HG03354 (cell line): Measurements from ENCODE around the gene MCAM.

Source experiments
- ATAC-seq: cut with Tn5 transposase; IDR thresholded peaks from one replicate; pipeline ENCODE4 v1.9.1; 2021; ENCODE audit warnings: mild to moderate bottlenecking; ENCODE audit not compliant: unreplicated experiment, poor library complexity, severe bottlenecking

Gene MCAM

DNA sequence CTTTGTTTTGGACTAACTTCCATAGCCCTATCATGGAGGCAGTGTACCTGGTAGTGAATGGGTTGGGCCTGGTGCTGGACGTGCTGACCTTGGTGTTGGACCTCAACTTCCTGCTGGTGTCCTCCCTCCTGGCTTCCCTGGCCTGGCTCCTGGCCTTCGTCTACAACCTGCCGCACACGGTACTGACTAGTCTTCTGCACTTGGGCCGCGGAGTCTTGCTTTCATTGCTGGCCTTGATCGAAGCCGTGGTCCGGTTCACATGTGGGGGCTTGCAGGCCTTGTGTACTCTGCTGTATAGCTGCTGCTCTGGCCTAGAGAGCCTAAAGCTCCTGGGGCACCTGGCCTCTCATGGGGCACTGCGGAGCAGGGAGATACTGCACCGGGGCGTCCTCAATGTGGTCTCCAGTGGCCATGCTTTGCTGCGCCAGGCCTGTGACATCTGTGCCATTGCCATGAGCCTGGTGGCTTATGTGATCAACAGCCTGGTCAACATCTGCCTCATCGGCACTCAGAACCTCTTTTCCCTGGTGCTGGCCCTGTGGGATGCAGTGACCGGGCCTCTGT is 18.2 kb upstream of the MCAM start:
- ATAC-seq, result no peak

DNA sequence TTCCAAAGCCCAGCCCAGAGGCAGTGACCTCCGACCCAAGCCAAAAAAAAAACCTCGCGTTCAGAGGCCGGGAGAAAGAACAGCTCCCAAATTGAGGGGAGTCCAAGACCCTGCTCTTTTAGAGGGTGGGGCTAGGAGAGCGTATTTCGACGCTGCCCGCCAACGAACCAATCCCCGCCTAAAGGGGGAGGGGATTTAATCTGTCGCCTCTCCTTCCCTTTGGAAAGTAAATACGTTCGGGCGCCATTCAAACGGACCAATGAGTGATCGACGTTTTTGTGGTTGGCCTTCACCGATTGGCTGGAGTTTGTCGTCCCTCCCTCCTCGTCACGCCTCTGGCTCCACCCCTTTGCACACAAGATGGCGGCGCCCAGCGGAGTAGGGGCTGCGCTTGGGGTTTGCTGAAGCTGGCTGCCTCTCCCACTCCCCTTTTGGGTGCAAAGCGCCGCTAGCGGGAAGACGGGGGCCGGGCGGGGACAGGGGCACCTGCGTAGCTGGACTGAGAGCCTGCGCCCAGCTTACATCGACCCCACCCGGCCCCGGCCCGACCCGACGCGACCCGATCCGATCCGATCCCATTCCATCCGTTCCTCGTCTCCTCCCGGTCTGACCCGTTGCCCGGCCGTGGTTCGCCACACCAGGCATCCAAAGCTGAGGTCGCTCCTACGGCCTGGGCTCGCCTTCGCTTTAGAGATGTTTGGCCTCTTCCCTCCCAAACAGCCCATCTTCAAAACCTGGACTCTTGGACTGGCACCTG is 17.4 kb upstream of the MCAM start, which contains the start of gene RNF26:
Gene RNF26 (plus strand): TSS at position 354 of the 757 bp plus-strand sequence. CDS start 596 bp downstream, outside the sequence.
- peak; percentile 95 for ATAC-seq

DNA sequence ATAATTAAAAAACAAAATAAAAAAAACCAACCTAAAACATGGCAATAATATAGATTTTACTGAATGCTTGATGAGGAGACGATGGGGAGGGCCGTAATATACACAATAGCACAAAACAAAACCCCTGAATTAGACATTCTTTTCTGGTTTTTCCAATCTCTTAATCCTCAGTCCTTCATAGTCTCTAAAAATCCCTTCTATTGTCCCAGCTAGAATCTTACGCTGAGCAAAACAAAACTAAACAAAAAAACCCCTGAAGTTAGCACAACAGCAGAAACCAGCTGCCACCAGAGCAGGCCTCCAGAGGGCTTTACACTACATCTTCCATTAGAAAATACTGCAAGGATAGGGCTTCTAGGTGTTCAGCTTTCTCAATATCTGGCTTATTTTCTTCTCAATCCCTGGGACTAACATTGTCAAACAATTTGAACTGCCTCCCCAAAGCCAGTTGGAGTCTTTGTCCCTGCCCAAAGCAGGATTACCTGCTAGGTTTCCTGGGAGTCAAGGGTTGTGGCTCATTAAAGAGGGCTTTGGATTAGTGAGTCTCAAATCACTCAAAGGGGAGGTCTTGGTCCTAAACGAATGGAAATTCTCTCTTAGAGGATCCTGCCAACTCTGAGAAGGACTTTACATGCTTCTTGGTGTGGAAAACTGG is 15.3 kb upstream of the MCAM start:
- no peak for ATAC-seq

DNA sequence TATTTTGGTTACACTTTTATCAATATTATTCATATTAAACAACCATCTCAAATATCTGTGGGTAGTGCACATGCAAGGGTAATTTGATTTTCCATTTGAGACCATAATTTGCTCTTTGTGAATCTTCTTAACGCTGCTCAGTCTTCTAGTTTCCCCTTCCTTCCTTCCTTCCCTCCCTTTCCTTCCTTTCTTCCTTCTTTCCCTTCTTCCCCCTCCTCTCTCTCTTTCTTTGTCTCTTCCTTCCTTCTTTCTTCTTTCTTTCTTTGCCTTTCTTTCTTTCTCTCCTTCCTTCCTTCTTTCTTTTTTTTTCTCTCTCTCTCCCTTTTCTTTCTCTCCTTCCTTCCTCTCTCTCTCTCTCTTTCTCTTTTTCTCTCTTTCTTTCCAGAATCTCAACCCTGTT is 13.3 kb upstream of the MCAM start:
- no peak for ATAC-seq

DNA sequence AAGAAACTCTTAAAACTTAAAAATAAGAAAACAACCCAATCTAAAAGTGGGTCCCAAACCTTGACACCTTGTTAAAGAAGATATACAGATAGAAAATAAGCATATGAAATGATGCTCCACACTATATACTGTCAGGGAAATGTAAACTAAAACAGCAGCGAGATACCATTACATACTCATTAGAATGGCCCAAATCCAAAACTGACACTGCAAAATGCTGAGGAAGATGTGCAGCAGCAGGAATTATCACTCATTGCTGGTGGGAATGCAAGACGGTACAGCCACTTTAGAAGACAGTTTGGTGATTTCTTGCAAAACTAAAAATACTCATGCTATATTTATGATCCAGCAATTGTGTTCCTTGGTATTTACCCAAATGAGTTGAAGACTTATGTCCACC is 12.4 kb upstream of the MCAM start:
- no peak for ATAC-seq

DNA sequence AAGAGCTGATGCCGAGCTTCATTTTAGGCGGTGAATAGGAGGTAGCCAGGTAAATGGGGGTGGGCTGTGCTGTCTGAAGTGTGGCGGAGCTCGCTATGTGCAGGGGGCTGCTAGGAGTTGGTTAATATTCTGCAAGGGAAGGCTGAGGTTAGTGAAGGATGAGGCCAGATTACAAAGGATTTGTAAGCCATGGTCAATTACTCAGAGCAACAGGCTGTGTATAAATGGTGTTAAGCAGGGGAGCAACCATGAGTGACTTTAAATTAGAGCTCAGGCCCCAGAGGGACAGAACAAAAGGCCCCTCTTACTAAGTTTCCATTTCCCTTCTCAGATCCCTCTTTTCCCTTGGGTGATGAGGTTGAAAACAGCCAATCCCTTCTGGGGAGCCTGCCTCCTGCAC is 7.3 kb upstream of the MCAM start:
- no peak for ATAC-seq

DNA sequence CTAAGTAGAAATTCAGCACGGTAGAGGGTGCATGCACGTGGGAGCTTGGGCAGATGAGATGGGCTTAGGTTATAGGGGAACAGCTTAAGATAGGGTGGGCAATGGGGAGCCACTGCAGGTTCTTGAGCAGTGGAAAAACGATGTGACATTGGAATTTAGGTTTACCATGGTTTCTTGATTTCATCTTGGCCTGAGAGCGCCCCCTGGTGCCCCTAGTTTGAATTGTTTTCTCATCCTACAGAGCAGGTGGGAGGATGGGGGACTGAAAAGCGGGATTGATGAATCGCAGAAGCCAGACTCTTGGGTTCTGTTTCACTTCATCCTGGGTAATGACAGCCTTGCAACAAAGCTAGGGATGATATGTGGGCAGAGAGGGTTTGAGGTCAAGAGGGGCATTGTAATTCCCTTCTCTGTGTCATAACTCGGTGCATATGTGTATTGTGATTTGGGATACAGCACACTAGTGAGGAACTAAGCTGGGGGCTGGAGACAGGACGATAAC is 6.7 kb upstream of the MCAM start:
- ATAC-seq, result no peak

DNA sequence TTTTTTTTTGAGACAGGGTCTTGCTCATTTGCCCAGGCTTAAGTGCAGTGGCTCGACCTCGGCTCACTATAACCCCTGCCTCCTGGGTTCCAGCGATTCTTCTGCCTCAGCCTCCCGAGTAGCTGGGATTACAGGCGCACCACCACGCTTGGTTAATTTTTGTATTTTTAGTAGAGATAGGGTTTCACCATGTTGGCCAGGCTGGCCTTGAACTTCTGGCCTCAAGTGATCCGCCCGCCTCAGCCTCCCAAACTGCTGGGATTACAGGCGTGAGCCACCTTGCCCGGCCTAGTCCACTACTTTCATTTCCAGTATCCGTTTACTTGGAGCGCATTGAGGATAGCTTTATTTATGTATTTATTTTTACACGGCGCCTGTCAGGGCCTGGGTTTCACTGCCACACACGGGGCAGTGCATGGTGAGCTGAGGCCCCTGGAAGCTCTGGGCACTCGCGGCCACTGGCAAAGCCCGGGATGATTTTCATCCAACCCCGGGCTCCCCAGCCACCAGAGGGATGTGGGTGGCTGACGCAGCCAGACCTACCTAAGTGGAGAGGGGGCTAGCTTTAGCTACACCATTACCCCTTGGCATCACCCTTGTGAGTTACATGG is 6.1 kb upstream of the MCAM start:
- ATAC-seq, result no peak

DNA sequence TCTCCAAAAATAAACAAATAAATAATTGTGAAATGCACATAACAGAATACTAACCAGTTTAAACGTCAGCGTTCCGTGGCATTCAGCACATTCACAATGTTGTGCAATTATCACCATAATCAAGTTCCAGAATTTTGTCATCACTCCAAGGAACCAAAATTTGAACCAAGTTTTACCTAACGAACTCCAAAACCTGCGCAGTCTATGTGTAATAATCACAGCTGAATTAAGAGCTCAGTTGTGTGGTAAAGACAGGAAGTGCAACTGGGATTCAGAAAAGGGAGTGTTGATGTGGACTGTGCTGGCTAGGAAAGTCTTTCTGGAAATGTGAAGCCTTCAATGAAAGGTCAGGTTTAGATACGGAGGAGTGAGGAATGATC is 5.4 kb upstream of the MCAM start:
- no peak for ATAC-seq

DNA sequence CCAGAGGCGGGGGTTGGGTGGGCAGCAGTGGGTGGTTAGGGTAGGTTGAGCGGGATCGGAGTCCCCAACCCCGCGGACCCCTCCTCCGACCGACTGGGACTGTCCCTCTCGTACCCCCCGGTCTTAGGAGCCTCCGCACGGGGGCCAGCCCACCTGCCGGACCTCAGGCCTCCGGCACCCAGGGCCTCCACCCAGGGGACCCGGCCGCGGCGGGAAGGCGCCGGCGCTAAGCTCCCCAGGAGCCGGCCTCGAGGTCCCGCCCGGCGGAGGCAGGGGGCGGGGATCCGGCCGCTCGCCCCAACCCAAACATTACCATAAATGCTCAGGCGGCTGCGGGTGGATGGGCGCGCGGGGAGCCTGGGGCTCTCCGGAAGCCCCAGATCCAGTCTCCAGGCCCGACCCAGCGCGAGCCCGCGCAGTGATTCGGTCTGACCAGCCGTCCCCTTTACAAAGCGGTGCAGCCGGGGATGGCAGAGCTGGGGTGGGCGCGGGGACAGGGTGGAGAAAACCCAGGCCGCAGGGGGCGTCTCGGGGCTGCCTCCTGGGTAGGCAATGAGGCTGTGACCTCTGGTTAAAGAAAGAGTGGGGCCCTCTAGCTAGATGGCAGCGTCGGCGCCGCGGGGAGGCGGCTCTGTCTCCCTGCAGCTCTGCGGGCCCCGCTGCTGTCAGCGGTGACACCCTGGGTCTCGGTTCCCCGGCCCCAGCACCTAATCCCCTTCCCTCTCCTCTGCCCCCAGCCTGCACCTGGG is 4.0 kb upstream of the MCAM start:
- ATAC-seq, result peak; percentile 56

DNA sequence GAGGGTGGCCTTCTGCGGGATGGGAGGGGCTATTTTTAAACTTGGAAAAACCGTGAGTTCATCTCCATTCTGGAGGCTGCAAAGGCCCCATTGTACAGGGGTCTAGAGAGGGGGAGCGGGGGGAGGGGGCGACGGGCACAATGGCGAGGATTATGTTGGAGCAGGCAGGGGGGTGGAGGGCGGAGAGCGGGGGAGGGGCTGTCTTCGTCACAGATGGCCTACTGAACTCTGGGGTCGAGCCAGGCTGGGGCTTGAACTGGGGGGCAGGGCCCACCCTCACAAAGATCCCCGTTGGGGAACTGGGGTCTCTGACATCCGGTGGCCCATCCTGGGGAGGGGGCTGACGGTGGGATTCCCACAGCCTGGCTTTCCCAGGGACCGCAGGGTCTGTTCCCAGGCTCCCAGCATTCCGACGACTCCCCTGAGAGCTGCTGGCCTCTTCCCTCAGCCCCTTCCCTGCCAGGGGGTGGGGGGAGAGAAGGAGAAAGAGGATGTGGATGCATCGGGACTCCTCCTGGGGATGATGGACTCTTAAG is 3.4 kb upstream of the MCAM start:
- no peak for ATAC-seq

DNA sequence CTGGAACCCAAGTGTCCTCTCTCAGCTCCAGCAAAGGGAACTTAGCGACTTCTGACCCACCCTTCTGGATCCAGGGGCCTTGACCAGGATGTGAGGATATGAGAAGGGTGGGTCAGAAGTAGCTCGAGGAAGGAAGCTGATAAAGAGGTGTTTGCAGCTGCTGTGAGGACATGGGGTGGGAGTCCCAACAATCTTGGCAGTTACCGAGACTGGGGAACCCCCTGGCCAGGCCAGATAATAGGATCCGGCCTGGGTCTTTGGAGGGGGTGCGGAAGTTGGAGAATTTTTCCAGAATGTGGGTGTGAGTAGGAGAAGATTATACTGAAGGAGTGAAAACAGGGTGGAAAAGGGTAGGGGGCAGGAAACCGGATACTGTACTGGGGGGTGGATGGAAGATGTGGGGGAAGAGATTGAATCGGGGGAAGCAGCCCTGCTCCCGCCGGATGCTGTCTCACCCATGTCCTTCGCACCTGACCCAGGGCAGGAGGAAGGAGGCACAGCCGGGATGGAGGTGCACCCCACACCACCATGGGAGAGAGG is 2.8 kb upstream of the MCAM start:
- ATAC-seq, result no peak

DNA sequence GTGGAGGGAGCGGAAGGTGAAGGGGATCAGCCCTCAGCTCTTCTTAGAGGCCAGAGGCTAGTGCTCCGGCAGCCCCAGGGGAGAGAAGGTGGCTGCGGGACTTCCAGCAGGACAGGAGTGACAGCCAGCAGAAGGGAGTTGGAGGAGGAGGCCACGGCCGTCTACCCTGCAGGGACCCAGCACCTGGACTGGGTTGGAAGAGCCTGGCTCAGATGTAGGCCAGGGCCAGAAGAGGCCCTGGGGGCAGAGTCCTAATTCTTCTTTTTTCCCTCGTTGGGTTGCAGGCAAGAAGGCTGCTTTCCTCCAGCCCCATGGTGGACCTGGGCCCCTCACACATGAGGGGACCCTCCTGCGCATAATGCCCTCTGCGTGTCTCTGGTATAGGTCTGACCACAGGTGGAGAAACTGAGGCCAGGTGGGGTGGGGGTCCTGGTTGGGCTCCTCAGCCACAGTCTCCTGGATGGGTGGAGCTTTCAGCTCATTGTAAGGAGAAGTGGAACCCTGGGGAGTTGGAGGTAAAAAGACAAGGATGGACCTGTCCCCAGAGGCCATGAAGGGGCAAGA is 2.3 kb upstream of the MCAM start:
- no peak for ATAC-seq

DNA sequence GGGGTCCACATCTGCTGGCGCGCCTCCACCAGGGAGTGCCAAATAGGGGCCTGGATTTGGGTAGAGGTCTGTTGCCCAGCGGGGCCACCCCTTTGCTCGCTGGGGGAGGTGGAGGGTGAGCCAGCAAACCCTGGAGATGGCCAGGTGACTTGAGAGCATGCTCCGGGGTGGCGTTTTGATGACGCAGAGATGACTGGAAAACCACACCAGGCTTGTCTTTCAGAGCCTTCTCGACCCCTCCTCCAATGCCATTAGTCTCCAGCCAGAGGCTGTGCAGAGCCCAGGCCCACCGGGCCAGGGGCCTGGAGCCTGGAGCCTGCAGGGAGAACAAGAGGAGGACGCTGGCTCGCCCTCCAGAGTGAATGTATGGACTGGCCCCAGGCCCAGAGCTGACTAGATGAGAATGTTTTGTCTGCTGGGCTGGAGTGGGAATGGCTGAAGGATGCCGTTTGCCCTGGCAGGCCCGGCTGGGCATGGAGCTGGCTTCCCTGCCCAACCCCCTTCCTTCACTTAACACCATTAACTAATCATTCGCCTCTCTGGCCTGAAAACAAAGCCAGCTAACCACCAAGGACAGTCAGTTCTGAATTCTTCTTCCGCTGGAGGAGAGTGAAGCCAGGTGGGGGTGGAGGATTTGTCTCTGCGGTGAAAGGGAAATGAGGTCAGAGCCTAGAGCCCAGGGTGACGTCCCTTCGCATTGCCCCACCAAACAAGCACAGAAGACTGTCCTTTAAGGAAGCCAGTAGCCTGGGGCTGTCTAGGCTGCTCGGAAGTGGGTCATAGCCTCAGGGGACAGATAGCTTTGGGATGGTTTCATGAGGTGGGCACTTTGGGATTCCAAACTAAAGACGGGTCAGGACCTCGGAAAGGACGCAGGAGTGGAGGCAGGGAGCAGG is 1.6 kb upstream of the MCAM start:
- no peak for ATAC-seq

DNA sequence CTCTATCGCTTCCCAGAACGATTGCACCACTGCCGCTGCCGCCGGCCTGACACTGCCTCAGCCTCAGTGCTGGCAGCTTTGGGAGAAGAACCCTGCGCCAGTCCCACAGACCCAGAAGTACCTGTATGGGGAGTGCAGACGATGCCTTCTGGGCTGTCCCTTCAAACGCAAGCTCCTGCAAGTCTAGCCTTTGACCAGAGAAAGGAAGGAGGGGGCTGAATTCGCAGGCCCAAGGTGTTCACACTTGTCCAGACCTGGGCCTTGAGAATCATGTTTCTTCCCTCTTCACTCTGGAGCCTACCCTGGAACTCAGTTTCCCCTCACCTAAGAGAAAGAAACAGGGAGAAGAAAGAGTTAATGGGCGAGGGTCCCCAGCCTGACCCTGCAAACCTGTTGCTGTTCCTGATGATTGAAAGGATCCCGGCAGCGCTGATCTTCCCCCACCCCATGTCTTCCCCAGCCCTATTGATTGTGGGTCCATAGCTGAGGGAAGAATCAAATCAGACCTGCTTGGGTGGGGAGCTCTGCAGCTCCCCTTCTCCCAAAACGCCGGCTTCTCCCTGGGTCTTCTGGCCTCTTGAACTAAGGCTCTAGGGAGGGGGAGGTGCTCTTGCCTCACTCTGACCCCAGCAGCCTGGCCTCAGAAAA is 786 bp upstream of the MCAM start:
- no peak for ATAC-seq

DNA sequence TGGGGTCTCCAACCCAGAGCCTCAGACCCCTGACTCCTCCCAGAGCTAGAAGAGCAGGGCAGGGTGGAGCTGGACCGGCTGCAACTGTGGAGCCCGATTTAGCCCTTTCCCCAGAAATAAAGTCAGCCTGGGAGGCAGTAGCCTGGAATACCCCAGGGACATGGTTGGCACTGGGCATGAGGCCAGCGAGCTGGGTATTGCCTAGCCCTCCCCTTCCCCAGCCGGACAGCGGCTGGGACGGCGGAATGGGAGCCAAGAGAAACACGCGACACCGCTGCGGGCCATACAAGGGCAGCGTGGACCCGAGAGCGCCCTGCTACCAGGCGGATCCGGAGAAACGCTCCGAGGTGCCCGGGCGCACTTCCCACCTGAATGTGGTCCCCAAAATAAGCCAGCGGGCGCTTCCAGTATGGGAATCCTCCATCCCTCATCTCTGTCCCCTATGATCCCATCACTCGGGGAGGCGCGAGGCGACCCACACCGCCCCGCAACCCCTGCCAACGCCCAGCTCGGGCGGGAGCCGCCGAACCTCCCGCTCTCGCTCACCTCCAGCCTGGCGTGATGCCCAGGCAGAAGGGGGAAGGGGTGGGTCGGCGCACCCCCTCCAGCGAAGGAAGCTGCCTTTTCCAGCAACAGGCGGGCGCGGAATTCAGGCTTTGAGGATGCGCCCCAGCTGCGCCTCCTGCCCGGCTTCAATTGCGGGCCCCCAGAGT is 758 bp downstream of the MCAM start:
- no peak for ATAC-seq
